Uterus (tissue), 4 donors: ENCODE results near the gene CLRN1. TPM values are rescaled to one million over a fixed set of nuclear protein-coding genes. Genes with fewer than 3 reads are reported as not detected.

ENCODE experiments used
- DNase-seq, 2 donors: peaks; one replicate each; pipeline ENCODE4 v3.0.0-alpha.2; 2019 to 2020
- H3K27ac ChIP-seq, 2 donors: fragments of 200-600 bp; sonication (generic); 1 replicate in 1 of 2; 2 replicates in 1 of 2; pipeline ENCODE4 v1.5.1; 2016 to 2018
- H3K27me3 ChIP-seq, 2 donors: fragments of 200-600 bp; sonication (generic); one replicate each; pipeline ENCODE4 v1.5.1; 2018 to 2019; ENCODE audit warnings: control low read depth in 1 of 2
- H3K36me3 ChIP-seq, 2 donors: fragments of 200-600 bp; sonication (generic); one replicate each; pipeline ENCODE4 v1.5.1; 2019; ENCODE audit warnings: control low read depth in 1 of 2
- H3K4me1 ChIP-seq, 2 donors: fragments of 200-600 bp; sonication (generic); one replicate each; pipeline ENCODE4 v1.5.1; 2018 to 2019; ENCODE audit warnings: control low read depth in 1 of 2
- H3K4me3 ChIP-seq, 2 donors: fragments of 200-600 bp; sonication (generic); 1 replicate in 1 of 2; 2 replicates in 1 of 2; pipeline ENCODE4 v1.5.1; 2018 to 2019; ENCODE audit warnings: mild to moderate bottlenecking in 1 of 2
- H3K9me3 ChIP-seq, 2 donors: fragments of 200-600 bp; sonication (generic); one replicate each; pipeline ENCODE4 v1.5.1; 2019; ENCODE audit warnings: control low read depth in 1 of 2
- CTCF ChIP-seq, 4 experiments: fragments of 200-600 bp in 2 of 4; fragments of 450-650 bp in 2 of 4; sonication (generic) in 2 of 4; IDR thresholded peaks; one replicate each; pipeline ENCODE4 v1.5.1; 2016 to 2019; ENCODE audit warnings: antibody characterized with exemption in 4 of 4, mild to moderate bottlenecking in 2 of 4, moderate library complexity in 1 of 4
- POLR2A ChIP-seq, 2 donors: fragments of 450-650 bp; IDR thresholded peaks; one replicate each; pipeline ENCODE4 v1.6.1; 2016; ENCODE audit warnings: antibody characterized with exemption in 2 of 2, mild to moderate bottlenecking in 1 of 2, moderate library complexity in 1 of 2
- intact Hi-C: fragments of 100-400 bp; cut with DNase I; formaldehyde crosslinking; loops from one replicate; pipeline ENCODE4 v1.15.1; 2023; ENCODE audit warnings: low total_unique reads
- total RNA-seq, 4 donors: library from RNA; depleted of rRNA in 3 of 4; stranded (reverse); fragments of >200 nt in 3 of 4; gene quantifications; one replicate each; pipeline versions ENCODE4 v1.1.0 to v1.2.4, GENCODE V29; 2014 to 2023
- donor health status: DM: yes; HTN: yes; CAD: no.

Gene CLRN1
- total RNA-seq, 4 donors from 2014 or later: not detected

GRCh38 chr3:151003768-151004134 lies 31.2 kb upstream of the CLRN1 start:
- no peak overlapping the region for H3K4me3 ChIP-seq
- H3K36me3 ChIP-seq: no peaks in the 10 kb centered on the region
- TF ChIP-seq CTCF (IDR thresholded peaks at IDR 0.05): no peak
- no peak for TF ChIP-seq POLR2A (IDR thresholded peaks at IDR 0.05)
- H3K9me3 ChIP-seq: no peaks in the 10 kb centered on the region
- DNase-seq: no peak
- no peak overlapping the region for H3K27ac ChIP-seq
- H3K27me3 ChIP-seq: no peaks in the 10 kb centered on the region
- H3K4me1 ChIP-seq: no peaks in the 10 kb centered on the region
- intact Hi-C loops: no loop called here

GRCh38 chr3:151003029-151003767 lies 30.7 kb upstream of the CLRN1 start:
- no peaks in the 10 kb centered on the region for H3K4me1 ChIP-seq
- no peak overlapping the region for H3K27ac ChIP-seq
- TF ChIP-seq POLR2A (IDR thresholded peaks at IDR 0.05): no peak
- TF ChIP-seq CTCF (IDR thresholded peaks at IDR 0.05): no peak
- no peaks in the 10 kb centered on the region for H3K9me3 ChIP-seq
- no peak for DNase-seq
- no peak overlapping the region for H3K4me3 ChIP-seq
- no peaks in the 10 kb centered on the region for H3K36me3 ChIP-seq
- no peaks in the 10 kb centered on the region for H3K27me3 ChIP-seq
- intact Hi-C loops: no loop called here

- Histone ChIP-seq H3K27me3 (no peaks in the 10 kb centered on the region), H3K9me3 (no peaks in the 10 kb centered on the region), H3K36me3 (no peaks in the 10 kb centered on the region), H3K27ac (no peak overlapping the region), H3K4me1 (no peaks in the 10 kb centered on the region), H3K4me3 (no peak overlapping the region)
- intact Hi-C loops: no loop called here
- no peak for DNase-seq
- TF ChIP-seq CTCF (IDR thresholded peaks at IDR 0.05) (no peak), POLR2A (IDR thresholded peaks at IDR 0.05) (no peak)
Observed at GRCh38 chr3:151002003-151002981, 29.8 kb upstream of the CLRN1 start.

GRCh38 chr3:150998996-150999395 lies 26.5 kb upstream of the CLRN1 start:
- no peaks in the 10 kb centered on the region for H3K27me3 ChIP-seq
- no peaks in the 10 kb centered on the region for H3K9me3 ChIP-seq
- H3K36me3 ChIP-seq: no peaks in the 10 kb centered on the region
- H3K27ac ChIP-seq: no peak overlapping the region
- no peak for DNase-seq
- H3K4me1 ChIP-seq: no peaks in the 10 kb centered on the region
- TF ChIP-seq POLR2A (IDR thresholded peaks at IDR 0.05) (no peak), CTCF (IDR thresholded peaks at IDR 0.05) (no peak)
- intact Hi-C loops: no loop called here
- H3K4me3 ChIP-seq: no peak overlapping the region

- Histone ChIP-seq H3K4me3 (no peak overlapping the region), H3K9me3 (no peaks in the 10 kb centered on the region), H3K27ac (no peak overlapping the region), H3K36me3 (no peaks in the 10 kb centered on the region), H3K4me1 (no peaks in the 10 kb centered on the region), H3K27me3 (no peaks in the 10 kb centered on the region)
- intact Hi-C loops: no loop called here
- no peak for DNase-seq
- TF ChIP-seq POLR2A (IDR thresholded peaks at IDR 0.05) (no peak), CTCF (IDR thresholded peaks at IDR 0.05) (no peak)
Observed at GRCh38 chr3:150996731-150997130, 24.2 kb upstream of the CLRN1 start.
